ENCODE data around the gene SETD6. TPM values are rescaled to one million over a fixed set of nuclear protein-coding genes. Genes with fewer than 3 reads are reported as not detected.

SETD6 gene
- total RNA-seq, 1 donor from 2014 or later: 25.0 TPM

- TF ChIP-seq CTCF (conservative IDR thresholded peaks at IDR 0.05; ENCODE audit: low read depth, low read length): no peak
- H3K4me3 ChIP-seq (ENCODE audit: low read depth, low read length): no peak overlapping the region
- DNase-seq (ENCODE audit: low read depth): no peak
Observed at GRCh38 chr16:58472827-58473226, 42.5 kb upstream of the SETD6 start.

GRCh38 chr16:58474296-58474695, 41.0 kb upstream of the SETD6 start:
- no peak for DNase-seq (ENCODE audit: low read depth)
- no peak for TF ChIP-seq CTCF (conservative IDR thresholded peaks at IDR 0.05; ENCODE audit: low read depth, low read length)
- no peak overlapping the region for H3K4me3 ChIP-seq (ENCODE audit: low read depth, low read length)

GRCh38 chr16:58475091-58475619, 40.2 kb upstream of the SETD6 start:
- no peak overlapping the region for H3K4me3 ChIP-seq (ENCODE audit: low read depth, low read length)
- no peak for TF ChIP-seq CTCF (conservative IDR thresholded peaks at IDR 0.05; ENCODE audit: low read depth, low read length)
- DNase-seq (ENCODE audit: low read depth): no peak

GRCh38 chr16:58476791-58477190, 38.5 kb upstream of the SETD6 start:
- TF ChIP-seq CTCF (conservative IDR thresholded peaks at IDR 0.05; ENCODE audit: low read depth, low read length): no peak
- DNase-seq (ENCODE audit: low read depth): no peak
- no peak overlapping the region for H3K4me3 ChIP-seq (ENCODE audit: low read depth, low read length)

- no peak for TF ChIP-seq CTCF (conservative IDR thresholded peaks at IDR 0.05; ENCODE audit: low read depth, low read length)
- no peak for DNase-seq (ENCODE audit: low read depth)
- H3K4me3 ChIP-seq (ENCODE audit: low read depth, low read length): no peak overlapping the region
Observed at GRCh38 chr16:58478427-58478826, 36.9 kb upstream of the SETD6 start.

GRCh38 chr16:58481226-58481869, 34.0 kb upstream of the SETD6 start:
- no peak for TF ChIP-seq CTCF (conservative IDR thresholded peaks at IDR 0.05; ENCODE audit: low read depth, low read length)
- DNase-seq (ENCODE audit: low read depth): no peak
- no peak overlapping the region for H3K4me3 ChIP-seq (ENCODE audit: low read depth, low read length)

GRCh38 chr16:58481931-58482330, 33.4 kb upstream of the SETD6 start:
- no peak for DNase-seq (ENCODE audit: low read depth)

More at GRCh38 chr16:58481931-58482330, 33.4 kb upstream of the SETD6 start:
- TF ChIP-seq CTCF (conservative IDR thresholded peaks at IDR 0.05; ENCODE audit: low read depth, low read length): no peak
- no peak overlapping the region for H3K4me3 ChIP-seq (ENCODE audit: low read depth, low read length)

All from epithelial cell of proximal tubule (primary cell).